Measurements from ENCODE around the gene STK38.

The STK38 gene

GRCh38 chr6:36479256-36479655, 68.0 kb downstream of the STK38 start:
- TF ChIP-seq, protein P1, sequence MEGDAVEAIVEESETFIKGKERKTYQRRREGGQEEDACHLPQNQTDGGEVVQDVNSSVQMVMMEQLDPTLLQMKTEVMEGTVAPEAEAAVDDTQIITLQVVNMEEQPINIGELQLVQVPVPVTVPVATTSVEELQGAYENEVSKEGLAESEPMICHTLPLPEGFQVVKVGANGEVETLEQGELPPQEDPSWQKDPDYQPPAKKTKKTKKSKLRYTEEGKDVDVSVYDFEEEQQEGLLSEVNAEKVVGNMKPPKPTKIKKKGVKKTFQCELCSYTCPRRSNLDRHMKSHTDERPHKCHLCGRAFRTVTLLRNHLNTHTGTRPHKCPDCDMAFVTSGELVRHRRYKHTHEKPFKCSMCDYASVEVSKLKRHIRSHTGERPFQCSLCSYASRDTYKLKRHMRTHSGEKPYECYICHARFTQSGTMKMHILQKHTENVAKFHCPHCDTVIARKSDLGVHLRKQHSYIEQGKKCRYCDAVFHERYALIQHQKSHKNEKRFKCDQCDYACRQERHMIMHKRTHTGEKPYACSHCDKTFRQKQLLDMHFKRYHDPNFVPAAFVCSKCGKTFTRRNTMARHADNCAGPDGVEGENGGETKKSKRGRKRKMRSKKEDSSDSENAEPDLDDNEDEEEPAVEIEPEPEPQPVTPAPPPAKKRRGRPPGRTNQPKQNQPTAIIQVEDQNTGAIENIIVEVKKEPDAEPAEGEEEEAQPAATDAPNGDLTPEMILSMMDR (IDR thresholded peaks at IDR 0.05; ENCODE audit: insufficient read depth, low read depth, low read length, missing control alignments): no peak
- H3K4me3 ChIP-seq (ENCODE audit: low read depth, low read length): no peak overlapping the region
- no peak for DNase-seq (ENCODE audit: low read depth)

GRCh38 chr6:36478051-36478526, 69.2 kb downstream of the STK38 start:
- H3K4me3 ChIP-seq (ENCODE audit: low read depth, low read length): no peak overlapping the region
- TF ChIP-seq, protein P1 (IDR thresholded peaks at IDR 0.05; ENCODE audit: insufficient read depth, low read depth, low read length, missing control alignments): no peak
- DNase-seq (ENCODE audit: low read depth): no peak

DNA sequence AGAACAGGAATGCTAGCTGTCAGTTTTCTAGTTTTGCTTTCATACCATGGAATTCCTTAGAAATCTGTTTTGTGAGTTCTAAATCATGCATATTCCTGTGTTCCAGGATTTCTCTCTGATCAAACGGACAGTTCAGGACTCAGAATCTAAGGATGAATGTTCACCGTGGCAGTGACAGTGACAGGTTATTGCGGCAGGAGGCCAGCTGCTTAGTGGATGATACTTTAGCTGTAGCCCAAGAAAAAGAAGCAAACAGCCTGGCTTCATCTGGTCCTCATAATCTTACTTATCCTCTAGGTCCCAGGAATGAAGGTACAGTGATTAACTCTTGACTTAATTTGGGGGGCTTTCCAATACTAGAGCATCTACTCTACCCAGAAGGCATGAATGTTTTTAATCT, 77.3 kb downstream of the STK38 start:
- no peak for DNase-seq (ENCODE audit: low read depth)
- no peak overlapping the region for H3K4me3 ChIP-seq (ENCODE audit: low read depth, low read length)
- TF ChIP-seq, protein P1 (IDR thresholded peaks at IDR 0.05; ENCODE audit: insufficient read depth, low read depth, low read length, missing control alignments): no peak

GRCh38 chr6:36469148-36469661, 78.1 kb downstream of the STK38 start:
- H3K4me3 ChIP-seq (ENCODE audit: low read depth, low read length): no peak overlapping the region
- TF ChIP-seq, protein P1 (IDR thresholded peaks at IDR 0.05; ENCODE audit: insufficient read depth, low read depth, low read length, missing control alignments): no peak
- DNase-seq (ENCODE audit: low read depth): no peak

- no peak overlapping the region for H3K4me3 ChIP-seq (ENCODE audit: low read depth, low read length)
- TF ChIP-seq, protein P1 (IDR thresholded peaks at IDR 0.05; ENCODE audit: insufficient read depth, low read depth, low read length, missing control alignments): no peak
- no peak for DNase-seq (ENCODE audit: low read depth)
Observed at GRCh38 chr6:36467625-36468024, 79.7 kb downstream of the STK38 start.

DNA sequence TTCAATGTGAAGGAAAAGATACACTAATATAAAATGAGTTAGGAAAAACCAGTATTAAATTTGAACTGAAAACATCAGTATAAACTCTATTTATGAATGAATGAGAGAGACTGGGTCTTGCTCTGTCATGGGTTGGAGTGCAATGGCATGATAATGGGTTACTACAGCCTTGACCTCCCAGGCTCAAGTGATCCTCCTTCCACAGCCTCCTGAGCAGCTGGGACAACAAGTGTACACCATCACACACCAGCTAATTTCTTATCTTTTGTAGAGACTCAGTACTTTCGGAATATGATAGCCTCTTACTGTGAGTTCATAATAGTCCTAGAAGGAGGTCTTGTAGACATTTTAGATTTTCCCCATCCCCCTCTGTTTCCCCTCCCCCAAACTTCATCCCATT, 83.0 kb downstream of the STK38 start:
- TF ChIP-seq, protein P1 (IDR thresholded peaks at IDR 0.05; ENCODE audit: insufficient read depth, low read depth, low read length, missing control alignments): no peak
- no peak overlapping the region for H3K4me3 ChIP-seq (ENCODE audit: low read depth, low read length)
- no peak for DNase-seq (ENCODE audit: low read depth)

GRCh38 chr6:36463676-36464075, 83.6 kb downstream of the STK38 start:
- TF ChIP-seq, protein P1 (IDR thresholded peaks at IDR 0.05; ENCODE audit: insufficient read depth, low read depth, low read length, missing control alignments): no peak
- no peak overlapping the region for H3K4me3 ChIP-seq (ENCODE audit: low read depth, low read length)
- DNase-seq (ENCODE audit: low read depth): no peak
